Measurements from ENCODE around the gene CEP128.

CEP128 gene

DNA sequence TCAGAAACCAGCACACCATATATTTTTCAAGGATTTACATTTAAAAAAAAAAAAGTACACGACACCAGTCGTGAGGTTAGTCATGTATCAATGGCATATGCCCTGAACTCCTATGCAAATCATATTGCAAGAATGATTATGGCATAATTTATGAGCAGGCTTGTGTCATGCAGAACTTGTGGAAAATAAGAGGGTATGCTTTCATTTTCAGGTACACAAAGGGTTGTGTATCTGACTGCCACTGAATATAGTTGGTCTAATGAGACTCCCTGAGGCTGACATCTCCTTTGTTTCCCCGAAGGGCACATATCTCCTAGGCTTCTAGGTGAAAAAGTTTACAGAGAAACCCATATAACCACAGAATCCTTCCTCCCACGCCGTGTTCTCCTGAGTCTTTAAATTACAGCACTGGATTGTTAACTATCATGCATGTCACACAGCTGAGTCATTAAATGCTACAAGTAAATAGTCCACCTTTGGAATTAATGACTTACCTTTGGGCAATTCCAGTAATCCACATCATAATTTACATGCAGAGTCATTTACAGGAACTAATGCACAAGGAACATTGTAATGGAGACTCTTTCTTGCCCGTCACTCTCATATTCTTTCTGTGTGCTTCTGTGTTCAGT is 373.5 kb downstream of the CEP128 start:
- FAIRE-seq (no peak), DNase-seq (ENCODE audit: insufficient read length, low spot score) (no peak)
- TF ChIP-seq PAX5 (IDR thresholded peaks at IDR 0.05; ENCODE audit: insufficient read depth, low read length, severe bottlenecking) (no peak), POU2F2 (IDR thresholded peaks at IDR 0.05; ENCODE audit: low read depth, low read length) (no peak)

DNA sequence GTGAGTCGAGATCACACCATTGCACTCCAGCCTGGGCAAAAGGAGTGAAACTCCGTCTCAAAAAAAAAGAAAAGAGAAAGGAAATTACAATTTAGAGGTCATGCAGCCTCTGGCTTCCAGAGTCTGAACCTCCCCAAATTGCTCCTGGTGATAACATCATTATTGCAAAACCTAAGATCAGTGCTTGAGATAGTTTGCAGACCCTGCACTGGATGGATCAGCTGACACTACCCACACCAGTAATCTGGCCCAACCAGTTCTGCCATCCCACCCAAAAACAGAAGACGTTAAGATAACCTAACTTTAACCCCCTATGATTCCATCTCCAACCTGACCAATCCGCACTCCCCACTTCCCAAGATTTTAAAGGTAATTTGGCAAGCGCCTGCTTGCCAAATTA is 376.5 kb downstream of the CEP128 start:
- FAIRE-seq (no peak), DNase-seq (ENCODE audit: insufficient read length, low spot score) (no peak)
- TF ChIP-seq POLR2A (IDR thresholded peaks at IDR 0.05; ENCODE audit: low read depth, low read length), result no peak
- no peak for TF ChIP-seq TAF1 (IDR thresholded peaks at IDR 0.05; ENCODE audit: low read depth, low read length)
- no peak for TF ChIP-seq POLR2AphosphoS5 (IDR thresholded peaks at IDR 0.05; ENCODE audit: low read depth, low read length)
- TF ChIP-seq SPI1 (IDR thresholded peaks at IDR 0.05; ENCODE audit: low read depth, low read length), result no peak
- TF ChIP-seq POU2F2 (IDR thresholded peaks at IDR 0.05; ENCODE audit: low read depth, low read length), result no peak
- no peak for TF ChIP-seq PAX5 (IDR thresholded peaks at IDR 0.05; ENCODE audit: insufficient read depth, low read length, severe bottlenecking)

DNA sequence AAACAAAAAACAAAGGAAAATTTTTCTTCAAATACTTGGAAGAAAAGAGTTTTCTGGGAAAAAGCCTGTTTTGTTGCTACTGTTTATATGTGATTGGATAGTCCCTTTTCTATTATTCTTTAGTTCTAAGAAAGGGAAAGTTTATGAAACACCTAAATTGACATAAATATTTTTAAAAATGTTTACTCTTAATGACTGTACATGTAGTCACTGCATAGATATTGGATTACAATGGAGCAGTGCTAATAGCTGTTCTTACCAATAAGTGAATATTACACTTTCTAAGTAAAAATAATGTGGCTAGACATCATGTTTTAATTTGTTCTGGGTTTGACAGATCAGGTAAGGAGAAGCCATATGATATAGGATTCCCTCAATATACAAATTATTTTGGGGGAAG is 377.5 kb downstream of the CEP128 start:
- TF ChIP-seq POU2F2 (IDR thresholded peaks at IDR 0.05; ENCODE audit: low read depth, low read length), result no peak
- no peak for TF ChIP-seq POLR2A (IDR thresholded peaks at IDR 0.05; ENCODE audit: low read depth, low read length)
- no peak for TF ChIP-seq PAX5 (IDR thresholded peaks at IDR 0.05; ENCODE audit: insufficient read depth, low read length, severe bottlenecking)
- TF ChIP-seq SPI1 (IDR thresholded peaks at IDR 0.05; ENCODE audit: low read depth, low read length), result no peak
- TF ChIP-seq TAF1 (IDR thresholded peaks at IDR 0.05; ENCODE audit: low read depth, low read length), result no peak
- no peak for TF ChIP-seq POLR2AphosphoS5 (IDR thresholded peaks at IDR 0.05; ENCODE audit: low read depth, low read length)
- FAIRE-seq, result no peak
- DNase-seq (ENCODE audit: insufficient read length, low spot score), result no peak

GRCh38 chr14:80560800-80561657 is 380.5 kb downstream of the CEP128 start:
- FAIRE-seq, result no peak

DNA sequence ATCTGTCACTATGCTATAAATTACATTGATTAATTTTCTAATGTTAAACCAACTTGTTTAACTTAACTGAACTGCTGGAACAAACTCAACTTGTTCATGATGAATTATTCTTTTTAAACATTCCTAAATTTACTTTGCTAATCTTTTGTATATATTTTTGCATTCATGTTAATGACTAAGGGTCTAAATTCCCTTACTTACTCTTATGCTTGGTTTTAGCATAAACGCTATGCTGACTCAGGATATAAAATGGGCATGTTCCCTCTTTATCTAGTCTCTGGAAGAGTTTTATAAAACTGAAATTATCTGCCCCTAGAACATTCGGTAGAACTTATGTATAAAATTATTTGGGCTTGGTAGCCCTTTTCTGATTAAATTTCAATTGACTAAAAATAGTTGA is 387.4 kb downstream of the CEP128 start:
- no peak for FAIRE-seq

More at GRCh38 chr14:80560800-80561657, 380.5 kb downstream of the CEP128 start:
- DNase-seq (ENCODE audit: insufficient read length, low spot score), result no peak
- TF ChIP-seq POU2F2 (IDR thresholded peaks at IDR 0.05; ENCODE audit: low read depth, low read length), result no peak
- no peak for TF ChIP-seq POLR2A (IDR thresholded peaks at IDR 0.05; ENCODE audit: low read depth, low read length)
- no peak for TF ChIP-seq SPI1 (IDR thresholded peaks at IDR 0.05; ENCODE audit: low read depth, low read length)
- TF ChIP-seq POLR2AphosphoS5 (IDR thresholded peaks at IDR 0.05; ENCODE audit: low read depth, low read length), result no peak
- TF ChIP-seq TAF1 (IDR thresholded peaks at IDR 0.05; ENCODE audit: low read depth, low read length), result no peak
- no peak for TF ChIP-seq PAX5 (IDR thresholded peaks at IDR 0.05; ENCODE audit: insufficient read depth, low read length, severe bottlenecking)

GRCh38 chr14:80549141-80549540 is 392.4 kb downstream of the CEP128 start:
- FAIRE-seq (no peak), DNase-seq (ENCODE audit: insufficient read length, low spot score) (no peak)
- TF ChIP-seq POU2F2 (IDR thresholded peaks at IDR 0.05; ENCODE audit: low read depth, low read length) (no peak), TAF1 (IDR thresholded peaks at IDR 0.05; ENCODE audit: low read depth, low read length) (no peak)

More for the DNA sequence above, 387.4 kb downstream of the CEP128 start:
- TF ChIP-seq POU2F2 (IDR thresholded peaks at IDR 0.05; ENCODE audit: low read depth, low read length), result no peak
- TF ChIP-seq TAF1 (IDR thresholded peaks at IDR 0.05; ENCODE audit: low read depth, low read length), result no peak
- no peak for TF ChIP-seq SPI1 (IDR thresholded peaks at IDR 0.05; ENCODE audit: low read depth, low read length)
- TF ChIP-seq POLR2A (IDR thresholded peaks at IDR 0.05; ENCODE audit: low read depth, low read length), result no peak
- TF ChIP-seq PAX5 (IDR thresholded peaks at IDR 0.05; ENCODE audit: insufficient read depth, low read length, severe bottlenecking), result no peak
- TF ChIP-seq POLR2AphosphoS5 (IDR thresholded peaks at IDR 0.05; ENCODE audit: low read depth, low read length), result no peak
- no peak for DNase-seq (ENCODE audit: insufficient read length, low spot score)

DNA sequence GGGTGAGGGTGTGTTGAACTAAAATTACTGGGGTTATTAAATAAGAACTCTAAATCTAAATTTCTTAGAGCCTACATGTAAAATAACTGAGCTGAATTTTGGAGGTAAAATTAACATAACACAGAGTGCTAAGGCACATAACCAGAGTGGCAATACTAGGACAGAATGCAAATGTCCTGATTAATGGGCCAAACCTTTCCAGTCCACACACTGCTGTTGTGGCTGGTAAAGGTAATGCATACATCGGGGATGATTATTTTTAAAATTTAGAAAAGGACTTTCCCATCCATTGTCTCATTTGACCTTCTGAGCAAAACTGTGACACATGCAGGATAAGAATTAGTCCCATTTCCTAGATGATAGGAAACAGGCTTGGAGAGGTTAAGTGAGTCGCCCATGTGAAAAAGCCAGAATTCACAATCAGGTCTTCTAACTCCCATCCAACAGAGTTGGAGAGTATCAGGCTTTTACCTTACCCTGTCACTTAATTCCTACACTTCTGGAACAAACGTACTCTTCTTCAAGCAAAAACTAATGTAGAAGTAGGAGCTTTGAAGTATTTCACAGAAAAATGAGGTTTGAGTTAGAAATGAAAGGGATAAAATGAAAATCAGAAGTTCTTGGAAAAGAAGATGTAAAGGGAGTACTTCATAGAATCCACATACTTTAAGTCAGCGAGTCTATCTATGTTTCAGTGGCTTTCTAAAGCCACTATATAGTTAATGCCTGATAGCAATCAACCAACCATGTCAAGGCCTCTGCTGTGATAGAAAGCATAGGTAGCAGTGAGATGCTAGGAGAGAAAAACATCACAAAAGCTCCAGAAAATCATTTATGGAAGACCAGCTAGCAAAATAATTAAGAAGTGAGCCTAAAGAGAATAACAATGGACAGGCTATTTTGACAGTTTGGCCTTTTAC is 395.3 kb downstream of the CEP128 start:
- DNase-seq (ENCODE audit: insufficient read length, low spot score) (no peak), FAIRE-seq (no peak)
- TF ChIP-seq POLR2AphosphoS5 (IDR thresholded peaks at IDR 0.05; ENCODE audit: low read depth, low read length), result no peak
- TF ChIP-seq POLR2A (IDR thresholded peaks at IDR 0.05; ENCODE audit: low read depth, low read length), result no peak
- TF ChIP-seq POU2F2 (IDR thresholded peaks at IDR 0.05; ENCODE audit: low read depth, low read length), result no peak
- TF ChIP-seq PAX5 (IDR thresholded peaks at IDR 0.05; ENCODE audit: insufficient read depth, low read length, severe bottlenecking), result no peak
- no peak for TF ChIP-seq SPI1 (IDR thresholded peaks at IDR 0.05; ENCODE audit: low read depth, low read length)

DNA sequence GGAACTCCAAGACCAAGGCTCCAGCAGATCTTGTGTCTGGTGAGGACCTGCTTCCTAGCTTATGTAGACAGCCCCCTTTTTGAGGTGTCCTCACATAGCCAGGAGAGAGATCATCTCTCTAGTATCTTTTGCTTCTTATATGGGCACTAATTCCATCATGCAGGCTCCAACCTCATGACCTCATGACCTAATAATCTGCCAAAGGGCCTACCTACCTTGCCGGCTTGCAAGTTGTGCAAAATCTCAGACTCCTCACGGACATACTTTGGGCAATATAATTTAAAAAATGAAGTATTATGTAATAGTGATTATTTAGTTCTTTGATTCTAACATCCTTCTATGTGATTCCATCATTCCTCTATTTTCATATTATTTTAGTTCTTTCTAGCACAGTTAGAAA is 397.2 kb downstream of the CEP128 start:
- DNase-seq (ENCODE audit: insufficient read length, low spot score) (no peak), FAIRE-seq (no peak)
- no peak for TF ChIP-seq SPI1 (IDR thresholded peaks at IDR 0.05; ENCODE audit: low read depth, low read length)
- TF ChIP-seq POLR2AphosphoS5 (IDR thresholded peaks at IDR 0.05; ENCODE audit: low read depth, low read length), result no peak
- no peak for TF ChIP-seq POLR2A (IDR thresholded peaks at IDR 0.05; ENCODE audit: low read depth, low read length)
- no peak for TF ChIP-seq POU2F2 (IDR thresholded peaks at IDR 0.05; ENCODE audit: low read depth, low read length)
- TF ChIP-seq PAX5 (IDR thresholded peaks at IDR 0.05; ENCODE audit: insufficient read depth, low read length, severe bottlenecking), result no peak
- no peak for TF ChIP-seq TAF1 (IDR thresholded peaks at IDR 0.05; ENCODE audit: low read depth, low read length)

- no peak for TF ChIP-seq POLR2AphosphoS5 (IDR thresholded peaks at IDR 0.05; ENCODE audit: low read depth, low read length)
- no peak for TF ChIP-seq POU2F2 (IDR thresholded peaks at IDR 0.05; ENCODE audit: low read depth, low read length)
- TF ChIP-seq POLR2A (IDR thresholded peaks at IDR 0.05; ENCODE audit: low read depth, low read length), result no peak
- TF ChIP-seq PAX5 (IDR thresholded peaks at IDR 0.05; ENCODE audit: insufficient read depth, low read length, severe bottlenecking), result no peak
- TF ChIP-seq TAF1 (IDR thresholded peaks at IDR 0.05; ENCODE audit: low read depth, low read length), result no peak
- no peak for TF ChIP-seq SPI1 (IDR thresholded peaks at IDR 0.05; ENCODE audit: low read depth, low read length)
- DNase-seq (ENCODE audit: insufficient read length, low spot score) (no peak), FAIRE-seq (no peak)
These were observed 398.3 kb downstream of the CEP128 start for GRCh38 chr14:80543211-80543610.
